HG03354 (cell line): ENCODE data around the gene FAM76B.

Experiments
- ATAC-seq: cut with Tn5 transposase; IDR thresholded peaks from one replicate; pipeline ENCODE4 v1.9.1; 2021; ENCODE audit warnings: mild to moderate bottlenecking; ENCODE audit not compliant: unreplicated experiment, poor library complexity, severe bottlenecking

FAM76B gene

DNA sequence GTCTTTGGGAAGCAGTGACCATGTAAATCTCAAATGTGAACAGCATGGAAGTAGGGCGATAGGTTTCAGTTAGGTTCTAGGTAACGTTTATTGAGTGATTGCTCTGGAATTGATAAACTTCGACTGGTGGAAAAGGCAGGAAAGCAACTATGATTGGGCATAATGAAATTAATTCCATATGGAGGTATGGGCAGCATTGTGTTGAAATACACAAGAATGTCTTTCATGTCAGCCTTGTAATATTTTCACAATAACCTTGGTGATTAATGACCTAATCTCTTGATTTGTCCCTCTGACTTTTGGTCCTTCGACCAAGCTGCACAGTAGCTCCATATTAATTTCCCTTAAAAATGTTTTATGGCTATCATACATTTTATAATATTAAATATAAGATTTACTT is 3.5 kb upstream of the FAM76B start:
- ATAC-seq: no peak

- no peak for ATAC-seq
Observed at GRCh38 chr11:95792700-95793099, 3.1 kb upstream of the FAM76B start.

- no peak for ATAC-seq
Observed at GRCh38 chr11:95792200-95792599, 2.6 kb upstream of the FAM76B start.

DNA sequence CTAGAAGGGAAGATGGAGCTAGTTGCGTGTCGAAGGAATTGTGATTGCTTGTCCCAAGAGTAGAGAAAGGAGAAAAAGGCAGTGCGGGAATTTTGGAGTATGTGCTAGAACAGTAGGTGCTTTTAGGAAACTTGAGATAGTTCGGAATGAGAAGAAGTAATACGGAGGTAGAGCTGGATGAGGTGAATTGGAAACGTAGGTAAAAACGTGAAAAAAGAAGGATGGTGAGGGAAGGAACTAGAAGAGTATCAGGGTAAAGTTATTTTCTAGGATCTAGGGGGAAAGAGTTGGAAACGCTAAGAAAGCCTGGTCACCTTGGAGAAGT is 2.1 kb upstream of the FAM76B start:
- no peak for ATAC-seq

- no peak for ATAC-seq
Observed at GRCh38 chr11:95790933-95791708, 1.5 kb upstream of the FAM76B start.

DNA sequence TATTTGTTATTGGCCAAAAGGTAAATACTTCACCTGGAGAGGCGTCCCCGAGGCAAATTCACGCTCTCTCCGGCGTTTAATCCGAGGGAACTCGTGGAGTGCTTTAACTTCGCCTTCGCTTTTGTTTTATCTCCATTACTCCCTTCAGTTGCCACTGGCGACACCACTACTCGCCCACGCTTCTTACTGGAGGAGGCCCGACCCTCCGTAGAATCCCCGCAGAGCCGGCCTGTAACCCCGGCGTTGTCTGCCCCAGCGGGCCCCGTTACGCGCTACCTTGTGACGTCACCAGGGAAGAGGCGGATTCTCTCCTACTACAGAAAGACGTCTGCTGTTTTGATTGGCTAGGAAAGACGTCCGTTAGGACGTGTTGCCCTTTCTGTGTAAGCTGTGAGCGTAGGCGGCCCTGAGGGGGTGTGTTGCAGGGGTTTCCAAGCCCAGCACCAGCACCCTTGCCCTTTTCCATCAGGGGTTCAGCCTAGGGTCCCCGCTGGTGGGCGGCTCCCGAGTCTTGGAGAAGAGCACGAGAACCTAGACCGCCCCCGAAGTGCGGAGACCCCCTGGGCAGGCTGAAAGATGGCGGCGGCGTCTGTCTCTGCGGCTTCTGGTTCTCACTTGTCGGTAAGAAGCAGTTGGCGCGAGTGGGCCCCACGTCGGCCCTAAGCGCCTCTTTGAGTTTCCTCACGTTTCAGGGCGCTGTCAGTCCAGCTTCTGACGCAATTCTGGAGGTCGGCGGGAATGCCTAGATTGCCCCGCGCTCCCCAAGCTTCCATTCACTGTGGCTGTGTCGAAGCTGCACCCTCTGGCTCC is 746 bp upstream of the FAM76B start, which contains the start of gene CEP57:
Gene CEP57 (plus strand): TSS at position 376 of the 810 bp plus-strand sequence. CDS start 201 bp downstream, at position 577.
- peak; percentile 71 for ATAC-seq

GRCh38 chr11:95788921-95789505 is 569 bp downstream of the FAM76B start:
- ATAC-seq: peak; percentile 10

DNA sequence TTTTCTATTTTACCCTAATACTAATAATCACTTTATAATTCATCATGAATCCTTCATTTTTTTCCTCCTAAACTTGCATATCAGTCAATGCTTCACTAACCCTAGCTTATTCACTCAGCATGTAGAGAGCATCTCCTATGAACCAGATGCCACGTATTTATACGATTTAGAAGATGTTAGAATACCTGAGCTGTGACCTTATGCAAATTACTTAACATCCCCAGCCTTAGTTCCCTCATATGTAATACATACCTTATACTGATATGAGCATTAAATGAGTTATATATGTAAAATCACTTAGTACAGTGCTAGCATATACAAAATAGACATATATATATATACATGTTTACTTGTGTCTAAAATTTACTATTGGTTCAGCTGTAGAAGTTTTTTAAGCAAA is 9.0 kb downstream of the FAM76B start:
- peak; percentile 54 for ATAC-seq

- ATAC-seq: no peak
Observed at GRCh38 chr11:95778699-95779098, 10.9 kb downstream of the FAM76B start.

DNA sequence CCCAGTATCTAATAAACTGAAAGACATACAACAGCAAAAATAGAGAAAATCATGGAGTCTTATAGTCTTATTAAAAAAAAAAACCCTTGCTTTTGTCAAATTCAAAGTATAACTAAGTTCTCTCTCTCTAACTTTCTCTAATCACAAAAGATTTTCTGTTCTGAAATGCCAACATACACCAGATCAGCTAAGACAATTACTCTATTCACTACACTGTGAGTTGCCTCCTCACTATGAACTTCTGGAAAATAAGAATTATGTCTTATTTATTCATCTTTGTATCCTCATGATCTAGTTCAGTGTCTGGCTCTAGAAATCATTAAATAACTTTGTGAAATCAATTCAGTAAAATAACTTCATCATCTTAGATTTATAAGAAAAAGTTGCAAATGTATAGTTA is 12.7 kb downstream of the FAM76B start:
- ATAC-seq: no peak

DNA sequence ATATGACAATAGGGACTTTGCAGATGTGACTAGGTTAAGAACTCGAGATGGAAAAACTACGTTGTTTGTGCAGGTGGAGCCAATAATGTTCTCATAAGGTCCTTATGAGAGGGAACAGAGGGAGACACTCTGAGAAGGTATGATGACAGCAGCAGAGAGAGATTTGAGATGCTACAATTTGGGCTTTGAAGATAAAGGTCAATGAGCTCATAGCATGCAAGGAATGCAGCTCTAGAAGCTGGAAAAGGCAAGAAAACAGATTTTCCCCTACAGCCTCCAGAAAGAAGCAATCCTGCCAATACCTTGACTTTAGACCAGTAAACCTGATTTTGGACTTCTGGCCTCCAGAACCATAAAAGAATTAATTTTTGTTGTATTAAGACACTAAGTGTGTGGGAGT is 21.1 kb downstream of the FAM76B start:
- ATAC-seq: no peak

- ATAC-seq: no peak
Observed at GRCh38 chr11:95767498-95767897, 22.1 kb downstream of the FAM76B start.

DNA sequence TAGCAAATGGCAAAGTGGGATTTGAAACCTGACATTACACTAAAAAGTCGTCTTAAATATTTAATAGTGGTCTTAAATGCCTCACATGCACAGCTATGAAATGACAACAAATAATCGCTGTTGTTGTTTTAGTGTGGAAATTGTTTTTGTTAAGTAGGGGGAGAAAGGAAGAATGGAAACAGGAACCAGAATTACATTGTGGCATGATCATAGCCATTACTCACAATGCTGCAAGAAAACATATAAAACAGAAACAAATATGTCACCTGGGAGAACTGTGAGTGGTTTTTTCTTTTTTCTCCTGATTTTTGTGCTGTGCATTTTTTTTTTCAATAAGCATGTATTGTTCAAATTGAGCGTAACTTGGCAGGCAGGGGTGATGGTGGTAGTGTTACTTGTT is 22.9 kb downstream of the FAM76B start:
- no peak for ATAC-seq

GRCh38 chr11:95764267-95764898 is 25.2 kb downstream of the FAM76B start:
- ATAC-seq: peak; percentile 63

- no peak for ATAC-seq
Observed at GRCh38 chr11:95762534-95762933, 27.0 kb downstream of the FAM76B start.

DNA sequence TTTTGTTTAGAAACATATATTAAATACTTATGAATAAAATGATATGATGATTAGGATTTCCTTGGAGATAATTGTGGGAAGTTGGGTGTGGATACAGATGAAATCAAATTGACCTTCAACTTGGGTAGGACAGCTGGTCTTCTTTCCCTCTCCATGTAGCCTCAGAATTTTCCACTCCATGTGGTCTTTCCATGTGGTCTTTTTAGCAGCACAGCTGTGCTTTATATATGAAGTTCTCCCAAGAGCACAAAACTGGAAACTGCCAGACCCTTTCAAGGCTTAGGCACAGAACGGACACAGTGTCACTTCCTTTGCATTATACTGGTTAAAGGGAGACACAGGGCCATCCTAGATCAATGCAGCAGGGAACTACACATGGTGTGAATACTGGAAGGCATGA is 28.6 kb downstream of the FAM76B start:
- ATAC-seq: no peak

DNA sequence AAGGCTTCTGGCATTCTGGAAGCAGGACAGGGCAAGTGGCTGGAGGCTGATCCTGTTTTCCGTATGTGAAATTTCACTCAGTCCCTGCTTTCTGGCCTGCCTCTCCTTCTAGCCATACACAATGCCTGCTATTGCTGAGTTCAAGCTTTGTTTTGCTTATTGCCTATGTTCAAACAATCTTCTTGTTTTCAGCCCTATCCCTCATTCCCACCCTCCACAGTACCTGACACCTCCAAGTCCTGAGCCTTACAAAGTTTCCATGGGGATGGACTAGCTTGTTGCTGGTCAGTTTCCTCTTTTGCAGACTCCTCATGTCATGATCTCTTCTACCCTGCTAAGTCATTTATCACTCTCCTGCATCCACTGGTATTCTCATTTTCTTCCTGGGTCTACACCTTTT is 38.1 kb downstream of the FAM76B start:
- no peak for ATAC-seq

GRCh38 chr11:95750101-95750500 is 39.5 kb downstream of the FAM76B start:
- no peak for ATAC-seq

DNA sequence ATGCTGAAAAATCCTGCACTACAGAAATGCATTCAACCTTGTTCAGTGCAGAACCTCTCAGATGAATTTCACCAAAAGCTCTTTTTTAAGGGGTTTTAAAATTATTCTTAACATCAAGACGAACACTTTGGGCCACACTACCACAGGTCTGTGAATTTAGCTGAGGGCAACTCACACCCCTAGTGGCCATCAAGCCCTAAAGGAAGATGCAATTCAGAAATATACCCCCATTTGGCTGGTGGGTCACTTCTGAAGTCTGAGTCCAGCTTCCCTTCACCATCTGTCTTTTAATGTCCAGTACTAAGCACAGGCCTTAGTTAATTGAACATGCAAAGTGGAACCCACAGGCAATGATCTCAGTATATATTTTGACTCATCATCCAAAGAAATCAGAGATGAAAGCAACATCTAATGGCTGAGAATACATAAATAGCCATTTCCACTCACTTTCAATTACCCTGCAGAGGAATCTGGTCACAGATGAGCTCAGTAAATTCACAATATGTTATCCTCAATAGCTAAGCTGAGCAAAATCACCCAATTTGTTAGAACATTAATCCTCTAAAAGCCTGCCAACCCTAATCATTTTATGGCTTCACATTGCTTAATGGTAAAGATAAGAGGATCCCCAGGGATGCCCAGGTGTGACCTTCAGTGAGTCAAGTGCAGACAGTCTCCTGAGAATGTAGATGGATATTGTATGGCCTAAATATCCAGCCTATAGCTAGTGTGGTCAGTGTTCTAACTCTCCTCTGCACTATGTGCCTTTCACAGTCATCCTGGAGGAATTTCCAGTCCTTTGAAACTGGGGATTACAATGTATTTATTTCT is 50.3 kb downstream of the FAM76B start:
- ATAC-seq: peak; percentile 45

DNA sequence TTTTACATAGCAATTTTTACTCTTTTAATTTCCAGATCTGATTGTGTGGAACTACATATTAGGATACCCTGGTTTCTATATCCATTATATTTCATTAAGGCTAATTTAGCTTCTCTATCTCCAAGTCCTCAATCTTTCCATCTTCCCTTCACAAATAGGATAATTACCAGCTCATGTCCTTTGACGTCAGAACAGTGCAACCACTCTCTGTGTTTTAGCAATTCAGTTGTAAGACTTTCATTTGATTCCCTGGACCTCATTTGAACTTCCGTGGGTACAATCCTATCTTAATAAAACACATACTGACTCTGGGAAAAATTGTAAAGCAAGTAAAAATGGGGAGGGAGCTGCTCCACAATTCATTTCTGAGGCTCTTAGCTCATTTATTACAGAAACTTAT is 52.8 kb downstream of the FAM76B start:
- ATAC-seq: no peak
